Measurements from ENCODE around the gene DUSP7.

DUSP7 gene

DNA sequence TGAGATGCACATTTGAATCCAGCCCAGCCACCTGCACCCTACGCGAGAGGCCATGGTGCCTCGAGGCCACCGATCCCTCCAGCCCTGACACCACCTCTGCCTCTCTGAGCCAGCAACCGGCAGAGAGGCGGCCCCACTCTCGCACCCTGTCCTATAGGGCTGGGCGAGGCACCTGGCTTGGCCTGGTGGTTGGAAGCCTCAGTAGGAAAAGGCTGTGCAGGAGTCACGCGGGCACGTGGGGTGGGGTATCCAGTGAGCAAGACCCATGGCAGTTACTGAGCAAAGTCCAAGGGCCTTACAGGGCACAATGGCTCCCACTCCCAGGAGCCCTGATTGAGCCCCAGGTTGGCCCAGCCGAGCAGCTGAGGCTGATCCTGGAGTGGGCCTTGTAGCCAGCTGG is 12.4 kb upstream of the DUSP7 start:
- DNase-seq, result no peak
- Histone ChIP-seq H3K27ac (no peak overlapping the region), H3K4me3 (ENCODE audit: low read depth, low read length) (no peak overlapping the region), H3K27me3 (ENCODE audit: insufficient read depth, low read depth, severe bottlenecking) (no peaks in the 10 kb centered on the region), H3K36me3 (no peaks in the 10 kb centered on the region), H3K9me3 (ENCODE audit: severe bottlenecking) (no peaks in the 10 kb centered on the region)
- TF ChIP-seq, protein P1, sequence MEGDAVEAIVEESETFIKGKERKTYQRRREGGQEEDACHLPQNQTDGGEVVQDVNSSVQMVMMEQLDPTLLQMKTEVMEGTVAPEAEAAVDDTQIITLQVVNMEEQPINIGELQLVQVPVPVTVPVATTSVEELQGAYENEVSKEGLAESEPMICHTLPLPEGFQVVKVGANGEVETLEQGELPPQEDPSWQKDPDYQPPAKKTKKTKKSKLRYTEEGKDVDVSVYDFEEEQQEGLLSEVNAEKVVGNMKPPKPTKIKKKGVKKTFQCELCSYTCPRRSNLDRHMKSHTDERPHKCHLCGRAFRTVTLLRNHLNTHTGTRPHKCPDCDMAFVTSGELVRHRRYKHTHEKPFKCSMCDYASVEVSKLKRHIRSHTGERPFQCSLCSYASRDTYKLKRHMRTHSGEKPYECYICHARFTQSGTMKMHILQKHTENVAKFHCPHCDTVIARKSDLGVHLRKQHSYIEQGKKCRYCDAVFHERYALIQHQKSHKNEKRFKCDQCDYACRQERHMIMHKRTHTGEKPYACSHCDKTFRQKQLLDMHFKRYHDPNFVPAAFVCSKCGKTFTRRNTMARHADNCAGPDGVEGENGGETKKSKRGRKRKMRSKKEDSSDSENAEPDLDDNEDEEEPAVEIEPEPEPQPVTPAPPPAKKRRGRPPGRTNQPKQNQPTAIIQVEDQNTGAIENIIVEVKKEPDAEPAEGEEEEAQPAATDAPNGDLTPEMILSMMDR (IDR thresholded peaks at IDR 0.05; ENCODE audit: low read depth, low read length), result no peak

- no peaks in the 10 kb centered on the region for H3K27me3 ChIP-seq (ENCODE audit: insufficient read depth, low read depth, severe bottlenecking)
- H3K9me3 ChIP-seq (ENCODE audit: severe bottlenecking), result no peaks in the 10 kb centered on the region
- H3K36me3 ChIP-seq, result no peaks in the 10 kb centered on the region
- TF ChIP-seq, protein P1 (IDR thresholded peaks at IDR 0.05; ENCODE audit: low read depth, low read length), result no peak
- H3K27ac ChIP-seq, result no peak overlapping the region
- DNase-seq, result no peak
- H3K4me3 ChIP-seq (ENCODE audit: low read depth, low read length), result no peak overlapping the region
Observed at GRCh38 chr3:52068055-52068571, 11.7 kb upstream of the DUSP7 start.

GRCh38 chr3:52067526-52067925 is 11.2 kb upstream of the DUSP7 start:
- Histone ChIP-seq H3K4me3 (ENCODE audit: low read depth, low read length) (no peak overlapping the region), H3K27me3 (ENCODE audit: insufficient read depth, low read depth, severe bottlenecking) (no peaks in the 10 kb centered on the region), H3K27ac (no peak overlapping the region), H3K36me3 (no peaks in the 10 kb centered on the region), H3K9me3 (ENCODE audit: severe bottlenecking) (no peaks in the 10 kb centered on the region)
- TF ChIP-seq, protein P1 (IDR thresholded peaks at IDR 0.05; ENCODE audit: low read depth, low read length), result no peak
- DNase-seq, result no peak

DNA sequence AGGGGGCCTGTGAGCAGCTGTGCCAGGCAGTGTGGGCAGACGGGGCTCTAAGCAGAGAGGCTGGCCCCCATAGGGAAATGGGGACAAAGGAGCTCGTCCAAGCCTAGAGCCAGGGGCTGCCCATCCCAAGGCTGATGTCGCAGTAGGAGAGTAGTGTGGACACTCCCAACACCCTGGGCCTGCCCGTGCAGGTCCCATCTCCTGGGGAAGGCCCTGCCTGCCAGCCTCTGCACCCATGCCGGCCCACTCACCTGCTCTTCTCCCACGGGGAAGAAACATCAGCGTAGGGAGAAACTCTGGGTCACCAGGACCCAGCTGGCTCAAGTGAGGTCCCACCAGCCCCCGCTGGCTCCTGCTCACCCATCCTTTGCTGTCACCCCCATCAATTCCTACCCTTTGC is 10.7 kb upstream of the DUSP7 start:
- TF ChIP-seq, protein P1 (IDR thresholded peaks at IDR 0.05; ENCODE audit: low read depth, low read length), result no peak
- no peak for DNase-seq
- H3K4me3 ChIP-seq (ENCODE audit: low read depth, low read length), result no peak overlapping the region

GRCh38 chr3:52065264-52065756 is 8.9 kb upstream of the DUSP7 start:
- Histone ChIP-seq H3K27me3 (ENCODE audit: insufficient read depth, low read depth, severe bottlenecking) (no peaks in the 10 kb centered on the region), H3K27ac (no peak overlapping the region)

More for the DNA sequence above, 10.7 kb upstream of the DUSP7 start:
- Histone ChIP-seq H3K27ac (no peak overlapping the region), H3K9me3 (ENCODE audit: severe bottlenecking) (no peaks in the 10 kb centered on the region), H3K27me3 (ENCODE audit: insufficient read depth, low read depth, severe bottlenecking) (no peaks in the 10 kb centered on the region), H3K36me3 (no peaks in the 10 kb centered on the region)

More at GRCh38 chr3:52065264-52065756, 8.9 kb upstream of the DUSP7 start:
- Histone ChIP-seq H3K36me3 (no peaks in the 10 kb centered on the region), H3K9me3 (ENCODE audit: severe bottlenecking) (no peaks in the 10 kb centered on the region), H3K4me3 (ENCODE audit: low read depth, low read length) (no peak overlapping the region)
- TF ChIP-seq, protein P1 (IDR thresholded peaks at IDR 0.05; ENCODE audit: low read depth, low read length), result no peak
- no peak for DNase-seq

Data from WERI-Rb-1 (cell line).